ENCODE results near the gene ATAD3C.
"Not testable (repeated sequence)": the region's sequence is repeated elsewhere in the genome, so short reads cannot be mapped to it uniquely, and the experiment has no call there.

Gene ATAD3C

DNA sequence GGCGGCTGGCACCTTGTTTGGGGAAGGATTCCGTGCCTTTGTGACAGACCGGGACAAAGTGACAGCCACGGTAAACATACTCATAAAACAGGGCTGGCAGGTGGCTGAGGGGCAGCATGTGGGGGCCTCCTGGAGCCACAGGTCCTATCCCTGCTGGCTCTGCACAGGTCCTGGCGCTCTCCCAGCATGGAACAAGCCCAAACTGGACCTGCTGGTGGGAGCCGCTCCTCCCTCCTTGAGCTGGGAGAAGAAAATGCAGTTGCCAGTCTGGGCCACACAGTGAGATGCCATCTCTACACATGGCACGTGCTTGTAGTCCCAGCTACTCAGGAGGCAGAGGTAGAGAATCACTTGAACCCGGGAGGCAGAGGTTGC, 2.9 kb downstream of the ATAD3C start:
- DNase-seq = peak; percentile 35

DNA sequence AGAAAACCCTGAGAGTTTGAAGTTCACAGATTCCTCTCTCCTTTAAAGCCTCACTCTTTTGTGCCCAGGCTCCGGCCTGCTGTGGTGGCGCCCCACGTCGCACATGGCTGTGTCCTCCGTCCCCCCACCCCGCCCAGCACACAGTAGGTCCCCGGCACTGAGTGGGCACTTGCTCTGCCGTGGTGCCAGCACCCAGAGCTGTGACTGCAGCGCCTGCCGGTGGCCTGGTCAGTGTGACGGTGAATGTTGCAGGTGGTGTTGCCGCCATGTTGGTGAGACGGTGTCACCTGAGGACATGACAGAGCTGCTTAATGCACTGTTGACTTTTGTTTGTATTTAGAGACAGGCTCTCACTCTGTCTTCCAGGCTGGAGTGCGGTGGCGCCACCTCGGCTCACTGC, 3.4 kb downstream of the ATAD3C start:
- no peak for DNase-seq

DNA sequence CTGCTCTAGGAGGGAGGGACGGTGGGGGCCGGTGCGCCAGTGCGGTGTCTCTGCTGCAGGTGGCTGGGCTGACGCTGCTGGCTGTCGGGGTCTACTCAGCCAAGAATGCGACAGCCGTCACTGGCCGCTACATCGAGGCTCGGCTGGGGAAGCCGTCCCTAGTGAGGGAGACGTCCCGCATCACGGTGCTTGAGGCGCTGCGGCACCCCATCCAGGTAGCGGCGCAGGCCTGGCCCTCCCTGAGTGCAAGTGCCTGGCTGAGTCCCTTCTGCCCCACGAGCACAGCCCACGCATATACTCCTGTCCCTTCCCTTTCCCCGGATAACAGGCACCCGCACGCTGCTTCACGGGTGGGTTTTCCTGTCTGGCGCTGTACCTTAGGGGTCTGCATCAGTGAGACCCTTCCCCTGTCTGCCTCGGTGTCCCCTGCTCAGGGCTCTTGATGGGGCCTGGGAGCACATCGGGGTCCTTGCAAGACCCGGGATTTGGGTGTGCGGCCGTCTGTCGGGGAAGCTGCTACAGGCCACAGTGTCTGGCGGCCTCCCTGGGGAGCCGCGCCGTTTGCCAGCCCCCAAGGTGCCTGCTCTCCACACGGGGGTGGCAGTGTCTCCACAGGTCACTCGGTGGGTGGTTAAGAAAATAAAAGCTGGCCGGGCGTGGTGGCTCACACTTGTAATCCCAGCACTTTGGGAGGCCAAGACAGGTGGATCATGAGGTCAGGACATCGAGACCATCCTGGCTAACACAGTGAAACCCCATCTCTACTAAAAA, 5.0 kb downstream of the ATAD3C start:
- not testable (repeated sequence) for DNase-seq

DNA sequence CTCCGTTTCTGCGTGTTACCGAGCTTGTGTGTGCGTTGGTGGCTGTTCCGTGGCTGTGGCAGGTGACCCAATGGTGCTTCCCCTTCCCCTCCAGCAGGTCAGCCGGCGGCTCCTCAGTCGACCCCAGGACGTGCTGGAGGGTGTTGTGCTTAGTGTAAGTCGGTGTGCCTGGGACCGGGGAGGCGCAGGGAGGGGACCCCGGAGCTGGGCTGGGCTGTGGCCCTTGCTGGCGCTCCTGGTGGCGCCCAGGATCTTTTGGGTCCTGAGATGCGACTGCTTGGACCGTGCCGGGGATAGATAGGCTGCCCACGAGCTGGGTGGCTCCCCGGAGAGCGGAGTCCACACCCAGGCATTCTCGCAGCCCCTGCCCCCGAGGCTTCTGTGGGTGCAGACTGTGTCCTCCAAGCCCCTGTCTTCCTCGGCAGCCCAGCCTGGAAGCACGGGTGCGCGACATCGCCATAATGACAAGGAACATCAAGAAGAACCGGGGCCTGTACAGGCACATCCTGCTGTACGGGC, 5.9 kb downstream of the ATAD3C start:
- no peak for DNase-seq

DNA sequence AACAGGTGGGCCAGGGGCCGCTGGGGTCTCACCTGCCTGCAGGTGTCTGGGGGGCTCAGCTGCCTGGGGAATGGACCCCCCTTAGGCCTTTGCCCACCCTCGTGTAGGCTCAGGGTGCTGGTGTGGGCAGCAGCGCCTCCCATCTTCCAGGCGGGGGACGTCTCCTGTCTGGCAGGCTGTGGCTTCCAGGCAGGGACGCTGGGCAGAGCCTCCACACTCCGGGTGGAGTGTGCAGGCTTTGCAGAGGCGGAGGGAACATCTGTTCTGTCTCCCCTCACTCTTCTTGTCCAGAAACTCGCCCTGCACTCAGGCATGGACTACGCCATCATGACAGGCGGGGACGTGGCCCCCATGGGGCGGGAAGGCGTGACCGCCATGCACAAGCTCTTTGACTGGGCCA, 6.4 kb downstream of the ATAD3C start:
- not testable (repeated sequence) for DNase-seq

DNA sequence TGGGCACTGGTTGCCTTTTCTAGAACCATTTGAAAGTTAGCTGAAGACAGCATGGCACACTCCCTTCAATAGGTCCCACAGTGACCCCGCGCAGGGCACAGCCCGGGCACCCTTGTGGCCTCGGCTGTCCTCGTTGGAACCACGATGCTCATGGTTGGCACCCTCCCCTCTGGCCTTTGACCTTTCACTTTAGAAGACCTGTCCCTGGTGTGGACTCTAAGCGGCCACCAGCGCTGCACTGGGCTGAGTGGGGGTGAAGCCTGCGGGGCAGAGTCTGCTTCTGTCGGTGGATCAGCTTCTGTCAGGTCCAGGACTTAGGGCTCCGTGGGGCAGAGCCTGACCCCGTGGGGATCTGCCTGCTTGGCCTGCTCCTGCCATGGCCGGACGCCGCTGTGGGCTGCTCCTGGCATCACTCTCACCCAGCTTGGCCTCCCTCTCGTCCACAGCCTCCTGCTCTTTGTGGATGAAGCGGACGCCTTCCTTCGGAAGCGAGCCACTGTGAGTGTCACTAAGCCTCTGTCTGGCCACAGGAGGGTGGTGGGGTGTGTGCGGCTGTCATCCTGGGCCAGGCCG, 7.3 kb downstream of the ATAD3C start:
- not testable (repeated sequence) for DNase-seq

DNA sequence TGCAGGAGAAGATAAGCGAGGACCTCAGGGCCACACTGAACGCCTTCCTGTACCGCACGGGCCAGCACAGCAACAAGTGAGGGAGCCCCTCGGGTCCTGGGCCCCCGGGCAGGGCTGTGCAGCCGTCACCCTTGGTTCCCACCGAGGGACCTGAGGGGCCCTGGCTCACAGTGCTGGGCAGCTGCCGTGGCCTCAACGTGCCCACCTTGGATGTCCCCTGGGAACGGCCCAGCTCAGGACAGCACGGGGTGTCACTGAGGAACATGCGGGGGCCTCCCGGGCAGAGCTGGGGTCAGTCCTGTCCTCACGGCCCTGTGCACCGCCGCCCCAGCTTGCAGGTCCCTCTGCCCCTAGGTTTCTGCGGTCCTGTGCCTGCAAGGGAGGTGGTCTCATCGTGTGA, 9.7 kb downstream of the ATAD3C start:
- not testable (repeated sequence) for DNase-seq

- not testable (repeated sequence) for DNase-seq
Measured at GRCh38 chr1:1459711-1460110, 10.2 kb downstream of the ATAD3C start.

- no peak for DNase-seq
Measured at GRCh38 chr1:1460540-1461130, 11.1 kb downstream of the ATAD3C start.

DNA sequence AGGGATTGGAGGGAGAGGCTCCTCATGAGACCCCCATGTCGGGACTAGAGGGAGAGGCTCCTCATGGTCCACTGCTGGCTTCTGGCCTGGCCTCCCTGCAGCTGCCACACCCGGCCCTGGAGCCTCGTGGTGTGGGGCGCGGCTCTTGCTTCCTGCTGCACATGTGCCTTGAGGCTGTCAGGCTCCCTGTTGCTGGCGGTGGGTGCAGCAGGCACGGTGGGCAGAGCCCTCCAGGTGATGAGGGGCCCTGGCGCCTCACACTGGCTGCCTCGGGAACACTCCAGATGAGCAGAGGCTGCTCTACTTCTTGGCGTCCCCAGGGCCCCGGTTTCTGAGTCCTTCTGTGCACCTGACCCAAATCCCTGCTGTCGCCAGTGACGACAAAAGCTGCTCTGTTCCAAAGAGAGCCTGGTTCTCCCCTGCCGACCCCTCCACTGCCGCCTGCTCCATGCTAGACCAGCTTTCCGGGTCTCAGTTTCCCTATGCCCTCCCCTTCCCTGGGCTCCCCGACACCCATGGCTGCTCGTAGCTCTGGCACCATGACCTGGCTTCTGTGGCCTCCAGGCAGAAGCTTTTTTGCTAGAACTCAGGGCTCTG, 12.3 kb downstream of the ATAD3C start:
- DNase-seq = no peak

GRCh38 chr1:1462318-1462966, 13.0 kb downstream of the ATAD3C start:
- DNase-seq = no peak

DNA sequence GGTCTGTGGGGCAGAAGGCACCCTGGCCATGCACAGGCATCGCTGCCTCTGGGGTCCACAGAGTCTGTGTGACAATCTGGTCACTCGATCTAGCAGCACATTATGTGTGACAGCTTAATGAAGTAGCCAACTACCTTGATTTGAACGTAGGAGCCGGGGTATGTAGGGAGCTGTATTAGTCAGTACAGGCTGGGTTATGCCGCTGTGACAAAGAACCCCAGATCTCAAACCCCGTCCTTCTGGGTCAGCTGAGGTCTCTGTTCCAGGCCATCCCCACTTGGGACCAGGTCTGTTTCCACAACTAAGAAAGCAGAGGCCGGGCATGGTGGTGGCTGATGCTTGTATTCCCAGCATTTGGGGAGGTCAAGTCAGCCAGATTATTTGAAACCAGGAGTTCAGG, 13.8 kb downstream of the ATAD3C start:
- DNase-seq = no peak

GRCh38 chr1:1468196-1468985, 18.9 kb downstream of the ATAD3C start:
- DNase-seq = not testable (repeated sequence)

- DNase-seq = no peak
Measured at GRCh38 chr1:1470626-1471388, 21.3 kb downstream of the ATAD3C start.

GRCh38 chr1:1471389-1472052, 22.0 kb downstream of the ATAD3C start, which contains the start of gene ATAD3B:
Gene ATAD3B, plus strand, starts transcription at chr1:1471765. Its CDS starts 120 bp downstream, at chr1:1471885.
- DNase-seq = peak; percentile 68

- not testable (repeated sequence) for DNase-seq
Measured at GRCh38 chr1:1472053-1472876, 22.8 kb downstream of the ATAD3C start.

DNA sequence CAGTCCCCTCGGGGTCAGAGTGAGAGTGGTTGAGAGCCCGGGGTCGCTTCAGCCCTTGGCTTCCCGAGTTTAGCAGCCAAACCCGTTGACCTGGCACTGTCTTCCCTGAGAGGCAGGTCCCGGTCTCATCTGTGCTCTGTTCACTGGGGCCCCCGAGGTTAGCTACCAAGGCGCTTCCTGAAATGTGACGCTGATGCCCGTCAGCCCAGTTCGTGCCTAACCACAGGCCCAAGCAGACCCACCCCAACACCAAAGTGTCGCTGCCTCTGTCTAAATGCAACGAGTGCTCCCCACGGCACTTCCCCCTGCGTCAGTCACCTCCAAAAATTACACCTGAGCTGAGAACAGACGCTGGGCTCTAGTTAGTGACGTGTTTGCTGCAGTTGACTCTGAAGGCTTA, 26.5 kb downstream of the ATAD3C start:
- DNase-seq = not testable (repeated sequence)

DNA sequence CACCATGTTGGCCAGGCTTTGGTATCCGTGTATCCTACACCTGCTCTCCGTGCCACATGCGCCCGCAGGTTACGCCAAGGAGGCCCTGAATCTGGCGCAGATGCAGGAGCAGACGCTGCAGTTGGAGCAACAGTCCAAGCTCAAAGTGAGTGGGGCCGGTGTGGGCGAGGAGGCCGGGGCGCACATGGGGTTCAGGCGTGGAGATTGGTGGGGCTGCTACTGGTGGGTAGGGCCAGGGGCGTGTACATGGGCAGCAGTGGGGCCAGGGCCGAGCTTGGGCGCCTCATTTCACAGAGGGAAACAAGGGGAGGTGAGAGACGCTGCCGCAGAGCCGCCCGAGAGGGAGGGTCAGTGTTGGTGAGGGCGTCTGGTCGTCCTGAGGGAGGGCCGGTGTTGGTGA, 27.7 kb downstream of the ATAD3C start:
- no peak for DNase-seq

- DNase-seq = no peak
Measured at GRCh38 chr1:1479547-1480487, 30.3 kb downstream of the ATAD3C start.
